ENCODE results near the gene PAPPA. TPM values are rescaled to one million over a fixed set of nuclear protein-coding genes. Genes with fewer than 3 reads are reported as not detected.

The PAPPA gene
- polyA plus RNA-seq, 3 donors: 0.24 to 2.9 (median 2.0) TPM

GRCh38 chr9:116284518-116284917, 130.9 kb downstream of the PAPPA start:
- no peak overlapping the region for H3K27ac ChIP-seq (ENCODE audit: low read depth, low read length)
- 82 to 86% (median 84%) methylated on average over 6 of the region's 6 CpGs for WGBS, 3 donors

GRCh38 chr9:116285320-116285719, 131.7 kb downstream of the PAPPA start:
- WGBS, 3 donors: 79 to 86% (median 83%) methylated on average over 4 of the region's 4 CpGs
- H3K27ac ChIP-seq (ENCODE audit: low read depth, low read length): no peak overlapping the region

GRCh38 chr9:116286297-116286696, 132.7 kb downstream of the PAPPA start:
- 30 to 42% (median 35%) methylated on average over 9 of the region's 9 CpGs for WGBS, 3 donors
- H3K27ac ChIP-seq (ENCODE audit: low read depth, low read length): no peak overlapping the region

GRCh38 chr9:116287721-116288120, 134.1 kb downstream of the PAPPA start:
- H3K27ac ChIP-seq (ENCODE audit: low read depth, low read length): no peak overlapping the region
- WGBS, 3 donors: 92 to 95% (median 93%) methylated on average over 4 of the region's 4 CpGs

- H3K27ac ChIP-seq (ENCODE audit: low read depth, low read length): no peak overlapping the region
- WGBS, 3 donors: 88 to 91% (median 89%) methylated on average over 3 of the region's 3 CpGs
Measured at GRCh38 chr9:116288658-116289057, 135.1 kb downstream of the PAPPA start.

- WGBS, 3 donors: 37 to 84% (median 79%) methylated on average over 2 of the region's 2 CpGs
- H3K27ac ChIP-seq (ENCODE audit: low read depth, low read length): no peak overlapping the region
Measured at GRCh38 chr9:116297346-116297745, 143.8 kb downstream of the PAPPA start.

GRCh38 chr9:116298249-116298648, 144.7 kb downstream of the PAPPA start:
- H3K27ac ChIP-seq (ENCODE audit: low read depth, low read length): no peak overlapping the region
- 84 to 87% (median 87%) methylated on average over 3 of the region's 3 CpGs for WGBS, 3 donors

GRCh38 chr9:116298878-116299391, 145.3 kb downstream of the PAPPA start:
- no peak overlapping the region for H3K27ac ChIP-seq (ENCODE audit: low read depth, low read length)
- WGBS, 3 donors: 60 to 70% (median 64%) methylated on average over 6 of the region's 6 CpGs

GRCh38 chr9:116300360-116300870, 146.8 kb downstream of the PAPPA start:
- 66 to 70% (median 69%) methylated on average over 2 of the region's 2 CpGs for WGBS, 3 donors
- H3K27ac ChIP-seq (ENCODE audit: low read depth, low read length): no peak overlapping the region

- no peak overlapping the region for H3K27ac ChIP-seq (ENCODE audit: low read depth, low read length)
- WGBS, 3 donors: 75 to 87% (median 76%) methylated on average over 5 of the region's 5 CpGs
Measured at GRCh38 chr9:116303270-116303669, 149.7 kb downstream of the PAPPA start.

- H3K27ac ChIP-seq (ENCODE audit: low read depth, low read length): no peak overlapping the region
- WGBS, 3 donors: 76 to 80% (median 80%) methylated on average over 3 of the region's 3 CpGs
Measured at GRCh38 chr9:116303886-116304538, 150.4 kb downstream of the PAPPA start.

GRCh38 chr9:116304761-116305160, 151.2 kb downstream of the PAPPA start:
- WGBS, 3 donors: 71 to 74% (median 74%) methylated on average over 5 of the region's 5 CpGs
- H3K27ac ChIP-seq (ENCODE audit: low read depth, low read length): no peak overlapping the region

- WGBS, 3 donors: 63 to 70% (median 66%) methylated on average over 4 of the region's 4 CpGs
- H3K27ac ChIP-seq (ENCODE audit: low read depth, low read length): no peak overlapping the region
Measured at GRCh38 chr9:116308076-116308475, 154.5 kb downstream of the PAPPA start.

- H3K27ac ChIP-seq (ENCODE audit: low read depth, low read length): no peak overlapping the region
- WGBS, 3 donors: 72 to 82% (median 75%) methylated on average over 3 of the region's 3 CpGs
Measured at GRCh38 chr9:116309900-116310611, 156.5 kb downstream of the PAPPA start.

- no peak overlapping the region for H3K27ac ChIP-seq (ENCODE audit: low read depth, low read length)
- 90 to 94% (median 92%) methylated on average over 2 of the region's 2 CpGs for WGBS, 3 donors
Measured at GRCh38 chr9:116312221-116312620, 158.6 kb downstream of the PAPPA start.

- H3K27ac ChIP-seq (ENCODE audit: low read depth, low read length): no peak overlapping the region
- WGBS, 3 donors: 90 to 99% (median 93%) methylated on average over 3 of the region's 3 CpGs
Measured at GRCh38 chr9:116313638-116314037, 160.0 kb downstream of the PAPPA start.

- H3K27ac ChIP-seq (ENCODE audit: low read depth, low read length): no peak overlapping the region
- WGBS, 3 donors: 82 to 86% (median 84%) methylated on average over 2 of the region's 2 CpGs
Measured at GRCh38 chr9:116316246-116316645, 162.7 kb downstream of the PAPPA start.

GRCh38 chr9:116317503-116317902, 163.9 kb downstream of the PAPPA start:
- 78 to 93% (median 87%) methylated on average over 2 of the region's 2 CpGs for WGBS, 3 donors
- H3K27ac ChIP-seq (ENCODE audit: low read depth, low read length): no peak overlapping the region
